DMS53 (cell line): ENCODE data around the gene MET.
"Not testable (repeated sequence)": the region's sequence is repeated elsewhere in the genome, so short reads cannot be mapped to it uniquely, and the experiment has no call there.

Experiments
- DNase-seq: peaks from one replicate; lab custom pipeline; 2025; lab: John Stamatoyannopoulos, UW

MET gene

GRCh38 chr7:116752305-116753074 is 80.5 kb downstream of the MET start:
- DNase-seq = no peak

- DNase-seq = no peak
Measured at GRCh38 chr7:116753130-116753529, 81.1 kb downstream of the MET start.

- no peak for DNase-seq
Measured at GRCh38 chr7:116754186-116754585, 82.2 kb downstream of the MET start.

- no peak for DNase-seq
Measured at GRCh38 chr7:116757283-116757682, 85.3 kb downstream of the MET start.

- DNase-seq = not testable (repeated sequence)
Measured at GRCh38 chr7:116759642-116760041, 87.6 kb downstream of the MET start.

GRCh38 chr7:116762971-116763370 is 91.0 kb downstream of the MET start:
- peak; percentile 18 for DNase-seq

- peak; percentile 21 for DNase-seq
Measured at GRCh38 chr7:116763647-116764046, 91.7 kb downstream of the MET start.

- peak; percentile 13 for DNase-seq
Measured at GRCh38 chr7:116766881-116767280, 94.9 kb downstream of the MET start.

GRCh38 chr7:116769546-116769945 is 97.5 kb downstream of the MET start:
- DNase-seq = no peak

- DNase-seq = no peak
Measured at GRCh38 chr7:116770941-116771340, 98.9 kb downstream of the MET start.

GRCh38 chr7:116771640-116772039 is 99.6 kb downstream of the MET start:
- DNase-seq = peak; percentile 46

GRCh38 chr7:116772423-116772863 is 100.4 kb downstream of the MET start:
- peak; percentile 96 for DNase-seq

GRCh38 chr7:116772926-116773749 is 101.1 kb downstream of the MET start:
- peak; percentile 66 for DNase-seq

- peak; percentile 21 for DNase-seq
Measured at GRCh38 chr7:116776046-116776445, 104.0 kb downstream of the MET start.

- peak; percentile 86 for DNase-seq
Measured at GRCh38 chr7:116776610-116777289, 104.8 kb downstream of the MET start.

- no peak for DNase-seq
Measured at GRCh38 chr7:116777651-116778281, 105.8 kb downstream of the MET start.

- no peak for DNase-seq
Measured at GRCh38 chr7:116779216-116779615, 107.2 kb downstream of the MET start.

GRCh38 chr7:116779931-116780330 is 107.9 kb downstream of the MET start:
- DNase-seq = no peak

GRCh38 chr7:116780521-116780920 is 108.5 kb downstream of the MET start:
- DNase-seq = no peak

- peak; percentile 84 for DNase-seq
Measured at GRCh38 chr7:116780966-116781365, 109.0 kb downstream of the MET start.

- DNase-seq = no peak
Measured at GRCh38 chr7:116781584-116781983, 109.6 kb downstream of the MET start.

- DNase-seq = no peak
Measured at GRCh38 chr7:116782177-116782711, 110.2 kb downstream of the MET start.
